GM23338 (cell line): ENCODE data around the gene GPR119. TPM values are rescaled to one million over a fixed set of nuclear protein-coding genes. Genes with fewer than 3 reads are reported as not detected.
A peak's percentile ranks its signal among the peaks of the same experiment; 100 is the strongest.
"Not testable (repeated sequence)": the region's sequence is repeated elsewhere in the genome, so short reads cannot be mapped to it uniquely, and the experiment has no call there.

Source experiments
- ATAC-seq: fragments of 200-7000 bp; cut with Tn5 transposase; 3 replicates; pipeline ENCODE4 v1.9.1; 2020
- DNase-seq: peaks from one replicate; pipeline ENCODE4 v3.0.0-alpha.2; 2015; ENCODE audit warnings: low spot score
- H2AFZ ChIP-seq: fragments of 200-600 bp; sonication (generic); 2 replicates; pipeline ENCODE4 v1.8.0; 2016; ENCODE audit warnings: antibody characterized with exemption, mild to moderate bottlenecking, moderate library complexity
- H3F3A ChIP-seq: fragments of 200-600 bp; sonication (generic); replicated peaks from 2 replicates; pipeline ENCODE4 v1.8.0; 2017; ENCODE audit warnings: antibody characterized with exemption, mixed run types, low read depth
- H3K27ac ChIP-seq: fragments of 200-600 bp; sonication (generic); 2 replicates; pipeline ENCODE4 v1.6.1; 2016; ENCODE audit warnings: low read depth
- H3K27me3 ChIP-seq: fragments of 200-600 bp; sonication (generic); 2 replicates; pipeline ENCODE4 v1.8.0; 2016; ENCODE audit warnings: mild to moderate bottlenecking, mixed run types, moderate library complexity; ENCODE audit not compliant: insufficient read depth
- H3K36me3 ChIP-seq: fragments of 200-600 bp; sonication (generic); 2 replicates; pipeline ENCODE4 v1.8.0; 2016; ENCODE audit warnings: mild to moderate bottlenecking; ENCODE audit not compliant: insufficient read depth
- H3K4me1 ChIP-seq: fragments of 200-600 bp; sonication (generic); 2 replicates; pipeline ENCODE4 v1.8.0; 2016; ENCODE audit warnings: mild to moderate bottlenecking, moderate library complexity; ENCODE audit not compliant: insufficient read depth
- H3K4me2 ChIP-seq: fragments of 200-600 bp; sonication (generic); 2 replicates; pipeline ENCODE4 v1.7.1; 2017; ENCODE audit warnings: mixed run types
- H3K4me3 ChIP-seq: fragments of 200-600 bp; sonication (generic); 2 replicates; pipeline ENCODE4 v1.6.1; 2016; ENCODE audit warnings: mixed run types
- H3K79me2 ChIP-seq: fragments of 200-600 bp; sonication (generic); replicated peaks from 2 replicates; pipeline ENCODE4 v1.8.0; 2017; ENCODE audit warnings: mild to moderate bottlenecking; ENCODE audit not compliant: insufficient read depth
- H3K9me2 ChIP-seq: fragments of 200-600 bp; sonication (generic); 2 replicates; pipeline ENCODE4 v1.8.0; 2017; ENCODE audit not compliant: insufficient read depth
- H4K20me1 ChIP-seq: fragments of 200-600 bp; sonication (generic); replicated peaks from 2 replicates; pipeline ENCODE4 v1.8.0; 2017; ENCODE audit warnings: mild to moderate bottlenecking; ENCODE audit not compliant: insufficient read depth
- H3K27ac Mint-ChIP-seq: 2 replicates; pipeline ENCODE4 v1.8.0; 2020; ENCODE audit warnings: inconsistent platforms, mild to moderate bottlenecking, moderate library complexity, mixed read lengths
- H3K27me3 Mint-ChIP-seq: 3 replicates; pipeline ENCODE4 v1.8.0; 2022; ENCODE audit warnings: low read depth, mild to moderate bottlenecking, moderate library complexity, mixed read lengths, inconsistent platforms; ENCODE audit not compliant: insufficient read depth, poor library complexity
- H3K36me3 Mint-ChIP-seq: 3 replicates; pipeline ENCODE4 v1.8.0; 2021; ENCODE audit warnings: low read depth, mild to moderate bottlenecking, inconsistent platforms, moderate library complexity, mixed read lengths
- H3K4me1 Mint-ChIP-seq: 3 replicates; pipeline ENCODE4 v1.8.0; 2020; ENCODE audit warnings: mild to moderate bottlenecking, inconsistent platforms, mixed read lengths
- H3K4me3 Mint-ChIP-seq: 3 replicates; pipeline ENCODE4 v1.8.0; 2021; ENCODE audit warnings: moderate library complexity, mild to moderate bottlenecking, inconsistent platforms, mixed read lengths
- H3K9me3 Mint-ChIP-seq: 3 replicates; pipeline ENCODE4 v1.8.0; 2020; ENCODE audit warnings: moderate library complexity, mild to moderate bottlenecking, inconsistent platforms, mixed read lengths
- CTCF ChIP-seq, 2 experiments: fragments of 200-600 bp in 1 of 2; sonication (generic) in 1 of 2; conservative IDR thresholded peaks; 2 replicates each; pipeline versions ENCODE4 v1.5.1 to v1.6.1; 2016 to 2017; ENCODE audit warnings: antibody characterized with exemption in 2 of 2, low read depth in 2 of 2, mild to moderate bottlenecking in 2 of 2, moderate library complexity in 1 of 2
- EZH2 ChIP-seq: fragments of 200-600 bp; sonication (generic); IDR thresholded peaks from one replicate; pipeline ENCODE4 v1.8.0; 2017; ENCODE audit warnings: antibody characterized with exemption, mild to moderate bottlenecking, low read depth; ENCODE audit not compliant: unreplicated experiment
- EZH2phosphoT487 ChIP-seq: fragments of 200-600 bp; sonication (generic); IDR thresholded peaks from one replicate; pipeline ENCODE4 v1.8.1; 2018; ENCODE audit warnings: antibody characterized with exemption; ENCODE audit not compliant: unreplicated experiment
- POLR2AphosphoS5 ChIP-seq: IDR thresholded peaks from 2 replicates; pipeline ENCODE4 v1.6.1; 2016; ENCODE audit warnings: antibody characterized with exemption, low read depth
- STAT1 ChIP-seq: IDR thresholded peaks from one replicate; pipeline ENCODE4 v1.6.1; 2016; ENCODE audit warnings: antibody characterized with exemption; ENCODE audit not compliant: unreplicated experiment
- ZNF331 ChIP-seq: fragments of 250-450 bp; sonication (Bioruptor Pico); IDR thresholded peaks from 2 replicates; pipeline ENCODE4 v1.5.0; 2020; ENCODE audit warnings: low read depth, mild to moderate bottlenecking, moderate library complexity
- polyA plus RNA-seq: library from polyadenylated mRNA; unstranded; fragments of >200 nt; fragmentation: Nextera tagmentation; extraction: Ambion mirVana; gene quantifications from 2 replicates; pipeline ENCODE4 v1.2.1, GENCODE V29; 2016
- total RNA-seq: library from RNA; depleted of rRNA; stranded (reverse); fragments of >200 nt; shearing (Covaris generic); gene quantifications from 2 replicates; pipeline ENCODE4 v1.2.3, GENCODE V29; 2014
- TF ChIP-seq, protein P1 (sequence below): IDR thresholded peaks from 2 replicates; pipeline ENCODE4 v1.6.1; 2016; ENCODE audit warnings: antibody characterized with exemption

GPR119 gene
- total and polyA plus RNA-seq, 2 experiments from 2014 or later = not detected

- peaks cover 10% of the 10 kb centered on the region; the same call in 1 of the 2 replicates for H3K4me1 ChIP-seq
- H2AFZ ChIP-seq = peak within 1 kb of the TSS; percentile 72; the same call in 1 of the 2 replicates
- H3K36me3 Mint-ChIP-seq = no peaks in the 10 kb centered on the region; the same call in 2 of the 3 replicates
- H3K4me2 ChIP-seq = peak within 1 kb of the TSS; percentile 85
- no peaks in the 10 kb centered on the region; the same call in 2 of the 3 replicates for H3K9me3 Mint-ChIP-seq
- DNase-seq (peak; percentile 83), ATAC-seq (peak; percentile 93)
- H3K27me3 Mint-ChIP-seq = peaks cover 8% of the 10 kb centered on the region
- H3K36me3 ChIP-seq = no peaks in the 10 kb centered on the region
- H3K4me3 Mint-ChIP-seq = peak within 1 kb of the TSS; percentile 88
- H3K4me3 ChIP-seq = peak within 1 kb of the TSS; percentile 68
- TF ChIP-seq POLR2AphosphoS5 = peak; percentile 63
- no peak for TF ChIP-seq EZH2
- H3K9me2 ChIP-seq = no peaks in the 10 kb centered on the region
- H3K79me2 ChIP-seq = no peaks in the 10 kb centered on the region
- H3K27me3 ChIP-seq = no peaks in the 10 kb centered on the region
- H3K27ac ChIP-seq = 0 out of 2 replicates have a peak within 1 kb of the TSS, but pooled peaks have one; percentile 55
- no peaks in the 10 kb centered on the region for H4K20me1 ChIP-seq
- H3K4me1 Mint-ChIP-seq = peaks cover 32% of the 10 kb centered on the region
- H3K27ac Mint-ChIP-seq = peak within 1 kb of the TSS; percentile 97
- no peaks in the 10 kb centered on the region for H3F3A ChIP-seq
Measured at GRCh38 chrX:130339408-130340222, 45.9 kb downstream of the GPR119 start, which contains the start of gene SLC25A14. TSS of gene SLC25A14 (plus strand) at chrX:130339919. CDS start at chrX:130340279, 360 bp downstream.

GRCh38 chrX:130338869-130339268 lies 46.6 kb downstream of the GPR119 start:
- peak overlapping the region; percentile 68 for H3K4me3 ChIP-seq
- H3K27ac Mint-ChIP-seq, H3K27me3 Mint-ChIP-seq, ATAC-seq, H4K20me1 ChIP-seq, H3K36me3 Mint-ChIP-seq, H3K79me2 ChIP-seq, H3K9me2 ChIP-seq, H3K9me3 Mint-ChIP-seq, DNase-seq, H3K27ac ChIP-seq, H3F3A ChIP-seq, H3K4me1 ChIP-seq, H3K36me3 ChIP-seq, H3K27me3 ChIP-seq: not testable (repeated sequence)
- H2AFZ ChIP-seq = 0 out of 2 replicates have a peak overlapping the region, but pooled peaks have one; percentile 72
- Mint-ChIP-seq H3K4me3 (peak overlapping the region; percentile 88), H3K4me1 (peaks cover 26% of the 10 kb centered on the region)
- peak overlapping the region; percentile 85 for H3K4me2 ChIP-seq

DNA sequence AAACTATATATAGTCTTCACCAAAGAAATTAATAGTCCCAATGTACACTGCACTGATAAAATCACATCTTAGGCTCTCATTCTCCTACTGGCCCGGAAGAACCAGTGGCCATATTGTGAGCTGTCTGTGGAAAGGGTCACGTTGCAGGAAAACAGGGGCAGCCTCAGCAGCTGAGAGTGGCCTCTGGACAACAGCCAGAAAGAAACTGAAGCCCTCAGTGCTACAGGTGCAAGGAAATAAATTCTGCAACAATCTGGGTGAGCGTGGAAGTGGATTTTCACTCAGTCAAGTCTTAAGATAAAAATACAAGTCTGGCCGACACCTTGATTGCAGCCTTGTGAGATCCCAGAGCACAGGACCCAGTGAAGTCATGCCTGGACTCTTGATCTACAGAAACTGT lies 48.9 kb downstream of the GPR119 start:
- H3K79me2 ChIP-seq = no peaks in the 10 kb centered on the region
- Mint-ChIP-seq H3K4me1 (peaks cover 11% of the 10 kb centered on the region), H3K4me3 (no peak overlapping the region), H3K27me3 (peaks cover 8% of the 10 kb centered on the region), H3K27ac (no peak overlapping the region), H3K9me3 (no peaks in the 10 kb centered on the region; the same call in 2 of the 3 replicates), H3K36me3 (no peaks in the 10 kb centered on the region; the same call in 2 of the 3 replicates)
- H4K20me1 ChIP-seq = no peaks in the 10 kb centered on the region
- no peaks in the 10 kb centered on the region for H3K9me2 ChIP-seq
- H3K4me3 ChIP-seq = no peak overlapping the region
- no peak for DNase-seq
- no peaks in the 10 kb centered on the region for H3F3A ChIP-seq
- H3K4me2 ChIP-seq = no peak overlapping the region
- H3K27ac ChIP-seq = no peak overlapping the region
- H2AFZ ChIP-seq = no peak overlapping the region
- no peaks in the 10 kb centered on the region for H3K36me3 ChIP-seq
- H3K27me3 ChIP-seq = no peaks in the 10 kb centered on the region
- no peak for ATAC-seq
- no peaks in the 10 kb centered on the region for H3K4me1 ChIP-seq
- TF ChIP-seq, protein P1, sequence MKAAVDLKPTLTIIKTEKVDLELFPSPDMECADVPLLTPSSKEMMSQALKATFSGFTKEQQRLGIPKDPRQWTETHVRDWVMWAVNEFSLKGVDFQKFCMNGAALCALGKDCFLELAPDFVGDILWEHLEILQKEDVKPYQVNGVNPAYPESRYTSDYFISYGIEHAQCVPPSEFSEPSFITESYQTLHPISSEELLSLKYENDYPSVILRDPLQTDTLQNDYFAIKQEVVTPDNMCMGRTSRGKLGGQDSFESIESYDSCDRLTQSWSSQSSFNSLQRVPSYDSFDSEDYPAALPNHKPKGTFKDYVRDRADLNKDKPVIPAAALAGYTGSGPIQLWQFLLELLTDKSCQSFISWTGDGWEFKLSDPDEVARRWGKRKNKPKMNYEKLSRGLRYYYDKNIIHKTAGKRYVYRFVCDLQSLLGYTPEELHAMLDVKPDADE = no peak
- no peak for TF ChIP-seq ZNF331 (CRISPR knock-in tag)
- TF ChIP-seq EZH2 = no peak
- TF ChIP-seq EZH2phosphoT487 = no peak
- no peak for TF ChIP-seq POLR2AphosphoS5
- TF ChIP-seq STAT1 = no peak
- no peak for TF ChIP-seq CTCF (conservative IDR thresholded peaks at IDR 0.05; ENCODE audit: low read depth in 2 of 2)
